H9 (cell line): Measurements from ENCODE around the gene PDIA4. TPM values are rescaled to one million over a fixed set of nuclear protein-coding genes. Genes with fewer than 3 reads are reported as not detected.

Experiments
- DNase-seq: peaks from one replicate; pipeline ENCODE4 v3.0.0-alpha.2; 2017
- H2AFZ ChIP-seq: one replicate; pipeline ENCODE4 v1.6.1; 2013; ENCODE audit warnings: mild to moderate bottlenecking, low read length, control low read depth, moderate library complexity
- H2AK5ac ChIP-seq: 2 replicates; pipeline ENCODE4 v1.6.1; 2013; ENCODE audit warnings: low read length, control low read depth, mixed read lengths; ENCODE audit not compliant: insufficient read length
- H2BK120ac ChIP-seq: one replicate; pipeline ENCODE4 v1.6.1; 2013; ENCODE audit warnings: low read depth, mild to moderate bottlenecking, low read length, control low read depth, inconsistent platforms; ENCODE audit not compliant: poor library complexity, severe bottlenecking
- H2BK12ac ChIP-seq: 2 replicates; pipeline ENCODE4 v1.6.1; 2013; ENCODE audit warnings: low read length, control low read depth, mixed read lengths, low read depth; ENCODE audit not compliant: insufficient read length
- H2BK15ac ChIP-seq: 2 replicates; pipeline ENCODE4 v1.6.1; 2013; ENCODE audit warnings: low read depth, low read length, control low read depth
- H2BK20ac ChIP-seq: one replicate; pipeline ENCODE4 v1.6.1; 2013; ENCODE audit warnings: low read depth, mild to moderate bottlenecking, low read length, control low read depth, inconsistent platforms; ENCODE audit not compliant: poor library complexity, severe bottlenecking
- H2BK5ac ChIP-seq: 2 replicates; pipeline ENCODE4 v1.6.1; 2013; ENCODE audit warnings: low read length, control low read depth, mixed read lengths; ENCODE audit not compliant: insufficient read length
- H3K14ac ChIP-seq: 2 replicates; pipeline ENCODE4 v1.6.1; 2013; ENCODE audit warnings: low read length, control low read depth; ENCODE audit not compliant: insufficient read depth
- H3K18ac ChIP-seq: 2 replicates; pipeline ENCODE4 v1.6.1; 2013; ENCODE audit warnings: low read depth, mild to moderate bottlenecking, mixed read lengths, low read length, control low read depth; ENCODE audit not compliant: insufficient read length
- H3K23ac ChIP-seq: 2 replicates; pipeline ENCODE4 v1.6.1; 2013; ENCODE audit warnings: low read length, control low read depth, mixed read lengths, low read depth; ENCODE audit not compliant: insufficient read length
- H3K23me2 ChIP-seq: 2 replicates; pipeline ENCODE4 v1.6.1; 2013; ENCODE audit warnings: low read depth, mild to moderate bottlenecking, mixed read lengths, low read length, control low read depth; ENCODE audit not compliant: insufficient read length, poor library complexity, severe bottlenecking
- H3K27ac ChIP-seq: 2 replicates; pipeline ENCODE4 v1.5.1; 2013; ENCODE audit warnings: low read length, control low read depth, mixed read lengths, low read depth; ENCODE audit not compliant: insufficient read length
- H3K27me3 ChIP-seq: 2 replicates; pipeline ENCODE4 v1.6.1; 2013; ENCODE audit warnings: low read length, control low read depth, inconsistent platforms; ENCODE audit not compliant: insufficient read depth
- H3K4ac ChIP-seq: 2 replicates; pipeline ENCODE4 v1.6.1; 2013; ENCODE audit warnings: low read depth, mild to moderate bottlenecking, control low read depth, inconsistent platforms, low read length, moderate library complexity
- H3K4me1 ChIP-seq: 2 replicates; pipeline ENCODE4 v1.6.1; 2013; ENCODE audit warnings: low read length, control low read depth, inconsistent platforms; ENCODE audit not compliant: insufficient read depth
- H3K4me2 ChIP-seq: 2 replicates; pipeline ENCODE4 v1.6.1; 2013; ENCODE audit warnings: low read length, control low read depth, mixed read lengths; ENCODE audit not compliant: insufficient read length, insufficient read depth
- H3K56ac ChIP-seq: 2 replicates; pipeline ENCODE4 v1.6.1; 2013; ENCODE audit warnings: low read depth, mild to moderate bottlenecking, mixed read lengths, low read length, control low read depth; ENCODE audit not compliant: insufficient read length
- H3K79me1 ChIP-seq: 2 replicates; pipeline ENCODE4 v1.6.1; 2013; ENCODE audit warnings: low read depth, mild to moderate bottlenecking, moderate library complexity, low read length, control low read depth, inconsistent platforms; ENCODE audit not compliant: insufficient read depth, poor library complexity, severe bottlenecking
- H3K79me2 ChIP-seq: 2 replicates; pipeline ENCODE4 v1.6.1; 2013; ENCODE audit warnings: low read length, control low read depth, inconsistent platforms; ENCODE audit not compliant: insufficient read depth
- H3K9ac ChIP-seq: 2 replicates; pipeline ENCODE4 v1.6.1; 2013; ENCODE audit warnings: low read length, control low read depth, mixed read lengths; ENCODE audit not compliant: insufficient read length; ENCODE audit errors: extremely low read depth
- H3K9me3 ChIP-seq: one replicate; pipeline ENCODE4 v1.6.1; 2013; ENCODE audit warnings: low read depth, low read length, inconsistent platforms; ENCODE audit not compliant: control insufficient read depth
- H3T11ph ChIP-seq: one replicate; pipeline ENCODE4 v1.6.1; 2013; ENCODE audit warnings: mild to moderate bottlenecking, low read length, control low read depth, inconsistent platforms
- H4K20me1 ChIP-seq: one replicate; pipeline ENCODE4 v1.6.1; 2013; ENCODE audit not compliant: control insufficient read depth, insufficient read length, insufficient read depth
- H4K5ac ChIP-seq: 2 replicates; pipeline ENCODE4 v1.6.1; 2013; ENCODE audit warnings: low read depth, mild to moderate bottlenecking, mixed read lengths, low read length, control low read depth; ENCODE audit not compliant: insufficient read length
- H4K8ac ChIP-seq: replicated peaks from 2 replicates; pipeline ENCODE4 v1.6.1; 2013; ENCODE audit warnings: low read length, control low read depth, mixed read lengths, low read depth; ENCODE audit not compliant: insufficient read length
- H4K91ac ChIP-seq: 2 replicates; pipeline ENCODE4 v1.6.1; 2013; ENCODE audit warnings: low read depth, mild to moderate bottlenecking, moderate library complexity, mixed read lengths, low read length, control low read depth; ENCODE audit not compliant: insufficient read length
- H3K27ac Mint-ChIP-seq, 3 experiments: 2 replicates in 2 of 3; 3 replicates in 1 of 3; pipeline ENCODE4 v1.8.0; 2020 to 2021; ENCODE audit warnings: mixed read lengths in 3 of 3, mild to moderate bottlenecking in 1 of 3, moderate library complexity in 1 of 3
- H3K27me3 Mint-ChIP-seq: 2 replicates; pipeline ENCODE4 v1.8.0; 2021; ENCODE audit warnings: low read depth, mild to moderate bottlenecking, moderate library complexity, mixed read lengths
- H3K36me3 Mint-ChIP-seq, 3 experiments: 2 replicates in 2 of 3; 3 replicates in 1 of 3; pipeline ENCODE4 v1.8.0; 2020 to 2021; ENCODE audit warnings: low read depth in 3 of 3, mixed read lengths in 3 of 3; ENCODE audit not compliant: insufficient read depth in 1 of 3
- H3K4me1 Mint-ChIP-seq, 2 experiments: 2 replicates each; pipeline ENCODE4 v1.8.0; 2020; ENCODE audit warnings: mixed read lengths in 2 of 2
- H3K4me3 Mint-ChIP-seq, 2 experiments: 2 replicates in 1 of 2; 3 replicates in 1 of 2; pipeline ENCODE4 v1.8.0; 2020 to 2021; ENCODE audit warnings: mild to moderate bottlenecking in 2 of 2, mixed read lengths in 2 of 2, moderate library complexity in 1 of 2
- H3K9me3 Mint-ChIP-seq, 2 experiments: 2 replicates in 1 of 2; 3 replicates in 1 of 2; pipeline ENCODE4 v1.8.0; 2020; ENCODE audit warnings: mild to moderate bottlenecking in 2 of 2, mixed read lengths in 2 of 2, moderate library complexity in 1 of 2
- CTCF ChIP-seq: fragments of 200-600 bp; sonication (generic); conservative IDR thresholded peaks from 3 replicates; pipeline ENCODE4 v1.8.0; 2021; ENCODE audit warnings: antibody characterized with exemption, mild to moderate bottlenecking
- WGBS: extraction: QIAGEN DNeasy Blood & Tissue Kit; methylation state at CpG from one replicate; pipeline ENCODE4 v1.1.7; 2013; ENCODE audit warnings: missing lambda C conversion rate, low lambda C conversion rate, mixed read lengths; ENCODE audit not compliant: insufficient read length; ENCODE audit errors: extremely low coverage; 5-methylcytosine and 5-hydroxymethylcytosine counted together
- total RNA-seq: library from RNA; stranded (reverse); gene quantifications from 2 replicates; pipeline ENCODE4 v1.2.1, GENCODE V29; 2021

Gene PDIA4
- total RNA-seq, 1 experiment from 2014 or later, result 217 TPM

GRCh38 chr7:149075286-149075685 lies 47.0 kb upstream of the PDIA4 start:
- no peak overlapping the region for H3K4me3 Mint-ChIP-seq
- WGBS, result no CpG with 5 or more reads among the region's 2 CpGs
- Histone ChIP-seq H3K4ac (no peak overlapping the region), H3K79me2 (no peaks in the 10 kb centered on the region), H3K27ac (no peak overlapping the region), H3K56ac (no peak overlapping the region), H3K27me3 (no peaks in the 10 kb centered on the region), H3K79me1 (no peaks in the 10 kb centered on the region), H3K23ac (no peak overlapping the region), H3K18ac (no peak overlapping the region), H3K4me1 (no peaks in the 10 kb centered on the region), H2BK12ac (no peak overlapping the region), H4K8ac (no peak overlapping the region), H3K14ac (no peak overlapping the region), H4K5ac (no peak overlapping the region), H3K4me2 (no peak overlapping the region), H4K91ac (no peak overlapping the region), H4K20me1 (no peaks in the 10 kb centered on the region), H2BK15ac (no peak overlapping the region), H2AFZ (no peak overlapping the region), H3K9ac (no peak overlapping the region), H3T11ph (no peak overlapping the region), H3K23me2 (no peaks in the 10 kb centered on the region), H2BK5ac (no peak overlapping the region), H3K9me3 (no peaks in the 10 kb centered on the region), H2AK5ac (no peak overlapping the region), H2BK20ac (no peak overlapping the region), H2BK120ac (no peak overlapping the region)
- no peaks in the 10 kb centered on the region for H3K27me3 Mint-ChIP-seq
- H3K9me3 Mint-ChIP-seq, result no peaks in the 10 kb centered on the region
- H3K4me1 Mint-ChIP-seq, result peaks cover 2% of the 10 kb centered on the region in 2 experiments; a peak in 1 of 4 replicates
- DNase-seq, result no peak
- H3K27ac Mint-ChIP-seq, result no peak overlapping the region
- no peak for TF ChIP-seq CTCF
- H3K36me3 Mint-ChIP-seq, result peaks cover 25 to 66% (median 62%) of the 10 kb centered on the region in 3 experiments
